ENCODE measurements around the gene EPS8.
A peak's percentile ranks its signal among the peaks of the same experiment; 100 is the strongest.

EPS8 gene

GRCh38 chr12:15733136-15733535, 56.1 kb downstream of the EPS8 start:
- H3K18ac ChIP-seq (ENCODE audit: low read depth in 1 of 2, low read length in 2 of 2): peak overlapping the region in 1 of 2 experiments; percentile 48
- peak overlapping the region in 1 of 2 experiments; percentile 52 for H2BK12ac ChIP-seq (ENCODE audit: low read length in 2 of 2)
- H2BK5ac ChIP-seq (ENCODE audit: low read depth, low read length, poor library complexity, severe bottlenecking): no peak overlapping the region
- peak overlapping the region; percentile 87 for H3K27ac ChIP-seq (ENCODE audit: low read length, poor library complexity, severe bottlenecking)
- H3K9me3 ChIP-seq (ENCODE audit: control insufficient read depth, low read length): no peaks in the 10 kb centered on the region
- H3K4me1 ChIP-seq (ENCODE audit: control insufficient read depth, insufficient read depth, low read depth, low read length): peaks cover 6% of the 10 kb centered on the region
- H3K14ac ChIP-seq (ENCODE audit: low read length in 2 of 2): no peak overlapping the region
- H3K4me2 ChIP-seq (ENCODE audit: low read length, poor library complexity, severe bottlenecking): no peak overlapping the region
- no peak overlapping the region for H2BK15ac ChIP-seq (ENCODE audit: low read depth, poor library complexity, severe bottlenecking)
- H4K91ac ChIP-seq (ENCODE audit: low read length): no peak overlapping the region
- no peak for DNase-seq
- no peaks in the 10 kb centered on the region for H3K36me3 ChIP-seq (ENCODE audit: control insufficient read depth in 1 of 2, insufficient read depth in 2 of 2, low read depth in 1 of 2, low read length in 2 of 2)
- no peaks in the 10 kb centered on the region for H3K79me1 ChIP-seq (replicated peaks; ENCODE audit: low read length, poor library complexity, severe bottlenecking)
- H2BK120ac ChIP-seq (ENCODE audit: low read depth, low read length): no peak overlapping the region
- peak overlapping the region; percentile 57 for H2AK5ac ChIP-seq (ENCODE audit: low read length, severe bottlenecking)
- no peak overlapping the region for H3K4ac ChIP-seq (ENCODE audit: low read depth in 1 of 2, low read length in 2 of 2)
- WGBS: 100% methylated on average over 1 of the region's 3 CpGs
- H4K8ac ChIP-seq (ENCODE audit: low read length): no peak overlapping the region
- H3K9ac ChIP-seq (ENCODE audit: low read length): peak overlapping the region; percentile 75
- H3K27me3 ChIP-seq (ENCODE audit: control insufficient read depth in 1 of 2, insufficient read depth in 1 of 2, low read length in 2 of 2): no peaks in the 10 kb centered on the region
- peak overlapping the region in 1 of 2 experiments; percentile 54 for H3K4me3 ChIP-seq (ENCODE audit: insufficient read depth in 1 of 2, low read depth in 1 of 2, low read length in 2 of 2)
- H2AFZ ChIP-seq (ENCODE audit: low read depth, low read length): no peak overlapping the region
- H3K23ac ChIP-seq (ENCODE audit: low read length in 2 of 2): no peak overlapping the region

GRCh38 chr12:15732341-15733061, 56.7 kb downstream of the EPS8 start:
- peaks cover 6% of the 10 kb centered on the region for H3K4me1 ChIP-seq (ENCODE audit: control insufficient read depth, insufficient read depth, low read depth, low read length)
- no peak overlapping the region for H2BK15ac ChIP-seq (ENCODE audit: low read depth, poor library complexity, severe bottlenecking)
- no peak overlapping the region for H3K18ac ChIP-seq (ENCODE audit: low read depth in 1 of 2, low read length in 2 of 2)
- no peak overlapping the region for H2BK12ac ChIP-seq (ENCODE audit: low read length in 2 of 2)
- peak overlapping the region; percentile 87 for H3K27ac ChIP-seq (ENCODE audit: low read length, poor library complexity, severe bottlenecking)
- no peak overlapping the region for H2AFZ ChIP-seq (ENCODE audit: low read depth, low read length)
- no peak overlapping the region for H3K4ac ChIP-seq (ENCODE audit: low read depth in 1 of 2, low read length in 2 of 2)
- H3K23ac ChIP-seq (ENCODE audit: low read length in 2 of 2): no peak overlapping the region
- peak overlapping the region in 1 of 2 experiments; percentile 54 for H3K4me3 ChIP-seq (ENCODE audit: insufficient read depth in 1 of 2, low read depth in 1 of 2, low read length in 2 of 2)
- WGBS: 71% methylated on average over 5 of the region's 6 CpGs
- H3K36me3 ChIP-seq (ENCODE audit: control insufficient read depth in 1 of 2, insufficient read depth in 2 of 2, low read depth in 1 of 2, low read length in 2 of 2): no peaks in the 10 kb centered on the region
- peak overlapping the region; percentile 75 for H3K9ac ChIP-seq (ENCODE audit: low read length)
- H4K91ac ChIP-seq (ENCODE audit: low read length): no peak overlapping the region
- no peak overlapping the region for H2BK120ac ChIP-seq (ENCODE audit: low read depth, low read length)
- no peak overlapping the region for H2AK5ac ChIP-seq (ENCODE audit: low read length, severe bottlenecking)
- DNase-seq: peak; percentile 47
- no peak overlapping the region for H3K14ac ChIP-seq (ENCODE audit: low read length in 2 of 2)
- H3K27me3 ChIP-seq (ENCODE audit: control insufficient read depth in 1 of 2, insufficient read depth in 1 of 2, low read length in 2 of 2): no peaks in the 10 kb centered on the region
- H2BK5ac ChIP-seq (ENCODE audit: low read depth, low read length, poor library complexity, severe bottlenecking): no peak overlapping the region
- H4K8ac ChIP-seq (ENCODE audit: low read length): no peak overlapping the region
- H3K4me2 ChIP-seq (ENCODE audit: low read length, poor library complexity, severe bottlenecking): no peak overlapping the region
- no peaks in the 10 kb centered on the region for H3K9me3 ChIP-seq (ENCODE audit: control insufficient read depth, low read length)
- H3K79me1 ChIP-seq (replicated peaks; ENCODE audit: low read length, poor library complexity, severe bottlenecking): no peaks in the 10 kb centered on the region

GRCh38 chr12:15731940-15732339, 57.2 kb downstream of the EPS8 start:
- Histone ChIP-seq H3K9ac (ENCODE audit: low read length) (peak overlapping the region; percentile 75), H2BK12ac (ENCODE audit: low read length in 2 of 2) (no peak overlapping the region), H3K36me3 (ENCODE audit: control insufficient read depth in 1 of 2, insufficient read depth in 2 of 2, low read depth in 1 of 2, low read length in 2 of 2) (no peaks in the 10 kb centered on the region), H3K14ac (ENCODE audit: low read length in 2 of 2) (no peak overlapping the region), H2AK5ac (ENCODE audit: low read length, severe bottlenecking) (no peak overlapping the region), H3K4me3 (ENCODE audit: insufficient read depth in 1 of 2, low read depth in 1 of 2, low read length in 2 of 2) (peak overlapping the region in 1 of 2 experiments; percentile 1), H3K4me1 (ENCODE audit: control insufficient read depth, insufficient read depth, low read depth, low read length) (peaks cover 6% of the 10 kb centered on the region), H3K18ac (ENCODE audit: low read depth in 1 of 2, low read length in 2 of 2) (no peak overlapping the region), H3K79me1 (replicated peaks; ENCODE audit: low read length, poor library complexity, severe bottlenecking) (no peaks in the 10 kb centered on the region), H4K8ac (ENCODE audit: low read length) (no peak overlapping the region), H4K91ac (ENCODE audit: low read length) (no peak overlapping the region), H3K9me3 (ENCODE audit: control insufficient read depth, low read length) (no peaks in the 10 kb centered on the region), H2AFZ (ENCODE audit: low read depth, low read length) (no peak overlapping the region), H3K23ac (ENCODE audit: low read length in 2 of 2) (no peak overlapping the region), H3K27ac (ENCODE audit: low read length, poor library complexity, severe bottlenecking) (peak overlapping the region; percentile 87), H3K27me3 (ENCODE audit: control insufficient read depth in 1 of 2, insufficient read depth in 1 of 2, low read length in 2 of 2) (no peaks in the 10 kb centered on the region), H2BK5ac (ENCODE audit: low read depth, low read length, poor library complexity, severe bottlenecking) (no peak overlapping the region), H2BK120ac (ENCODE audit: low read depth, low read length) (no peak overlapping the region), H2BK15ac (ENCODE audit: low read depth, poor library complexity, severe bottlenecking) (no peak overlapping the region), H3K4me2 (ENCODE audit: low read length, poor library complexity, severe bottlenecking) (no peak overlapping the region), H3K4ac (ENCODE audit: low read depth in 1 of 2, low read length in 2 of 2) (no peak overlapping the region)
- 98% methylated on average over 3 of the region's 3 CpGs for WGBS
- DNase-seq: no peak

GRCh38 chr12:15729097-15729496, 60.1 kb downstream of the EPS8 start:
- no peak overlapping the region for H2BK120ac ChIP-seq (ENCODE audit: low read depth, low read length)
- H2BK15ac ChIP-seq (ENCODE audit: low read depth, poor library complexity, severe bottlenecking): no peak overlapping the region
- H3K23ac ChIP-seq (ENCODE audit: low read length in 2 of 2): no peak overlapping the region
- no peak overlapping the region for H2AFZ ChIP-seq (ENCODE audit: low read depth, low read length)
- no peak overlapping the region for H2AK5ac ChIP-seq (ENCODE audit: low read length, severe bottlenecking)
- H3K36me3 ChIP-seq (ENCODE audit: control insufficient read depth in 1 of 2, insufficient read depth in 2 of 2, low read depth in 1 of 2, low read length in 2 of 2): peaks cover 0 to 3% of the 10 kb centered on the region in 2 experiments
- no peak overlapping the region for H3K4me2 ChIP-seq (ENCODE audit: low read length, poor library complexity, severe bottlenecking)
- H4K91ac ChIP-seq (ENCODE audit: low read length): no peak overlapping the region
- 100% methylated on average over 2 of the region's 4 CpGs for WGBS
- H4K8ac ChIP-seq (ENCODE audit: low read length): no peak overlapping the region
- H3K18ac ChIP-seq (ENCODE audit: low read depth in 1 of 2, low read length in 2 of 2): no peak overlapping the region
- H2BK5ac ChIP-seq (ENCODE audit: low read depth, low read length, poor library complexity, severe bottlenecking): no peak overlapping the region
- H3K79me1 ChIP-seq (replicated peaks; ENCODE audit: low read length, poor library complexity, severe bottlenecking): peaks cover 2% of the 10 kb centered on the region
- H3K4me1 ChIP-seq (ENCODE audit: control insufficient read depth, insufficient read depth, low read depth, low read length): peaks cover 5% of the 10 kb centered on the region
- H3K4ac ChIP-seq (ENCODE audit: low read depth in 1 of 2, low read length in 2 of 2): no peak overlapping the region
- no peak overlapping the region for H3K27ac ChIP-seq (ENCODE audit: low read length, poor library complexity, severe bottlenecking)
- no peak overlapping the region for H3K4me3 ChIP-seq (ENCODE audit: insufficient read depth in 1 of 2, low read depth in 1 of 2, low read length in 2 of 2)
- no peaks in the 10 kb centered on the region for H3K9me3 ChIP-seq (ENCODE audit: control insufficient read depth, low read length)
- H3K27me3 ChIP-seq (ENCODE audit: control insufficient read depth in 1 of 2, insufficient read depth in 1 of 2, low read length in 2 of 2): no peaks in the 10 kb centered on the region
- no peak overlapping the region for H2BK12ac ChIP-seq (ENCODE audit: low read length in 2 of 2)
- peak overlapping the region; percentile 84 for H3K9ac ChIP-seq (ENCODE audit: low read length)
- H3K14ac ChIP-seq (ENCODE audit: low read length in 2 of 2): no peak overlapping the region
- no peak for DNase-seq

Measured in mesenchymal stem cell (in vitro differentiated cells and primary cell).